HUDEP-2 (cell line): ENCODE data around the gene ZNG1B.
"Not testable (repeated sequence)": the region's sequence is repeated elsewhere in the genome, so short reads cannot be mapped to it uniquely, and the experiment has no call there.

Experiments used
- DNase-seq, 76 experiments: peaks; one replicate each; lab custom pipeline; 2025; ENCODE audit not compliant: unreplicated experiment in 76 of 76; lab: John Stamatoyannopoulos, UW

The ZNG1B gene

GRCh38 chr2:113437508-113438465 lies at the start of gene ZNG1B:
Gene ZNG1B (plus strand): TSS chr2:113437691. CDS start chr2:113437869, 178 bp downstream.
- not testable (repeated sequence) for DNase-seq

GRCh38 chr2:113390124-113390849 lies 47.2 kb upstream of the ZNG1B start:
- no peak for DNase-seq

GRCh38 chr2:113391073-113391472 lies 46.4 kb upstream of the ZNG1B start:
- no peak for DNase-seq

GRCh38 chr2:113406114-113406513 lies 31.4 kb upstream of the ZNG1B start:
- DNase-seq = no peak

GRCh38 chr2:113407446-113408099 lies 29.9 kb upstream of the ZNG1B start:
- no peak for DNase-seq

GRCh38 chr2:113411725-113412352 lies 25.7 kb upstream of the ZNG1B start:
- not testable (repeated sequence) for DNase-seq

GRCh38 chr2:113412774-113413173 lies 24.7 kb upstream of the ZNG1B start:
- DNase-seq = not testable (repeated sequence)

- DNase-seq = not testable (repeated sequence)
Measured at GRCh38 chr2:113431773-113432172, 5.7 kb upstream of the ZNG1B start.

GRCh38 chr2:113433468-113433867 lies 4.0 kb upstream of the ZNG1B start:
- DNase-seq = not testable (repeated sequence)

- DNase-seq = not testable (repeated sequence)
Measured at GRCh38 chr2:113465770-113466169, 28.3 kb downstream of the ZNG1B start.

- DNase-seq = not testable (repeated sequence)
Measured at GRCh38 chr2:113476688-113477368, 39.3 kb downstream of the ZNG1B start.

GRCh38 chr2:113496527-113496926 lies 59.0 kb downstream of the ZNG1B start:
- DNase-seq = not testable (repeated sequence)

- not testable (repeated sequence) for DNase-seq
Measured at GRCh38 chr2:113498365-113498764, 60.9 kb downstream of the ZNG1B start, which contains the start of gene FOXD4L1. Gene FOXD4L1 (plus strand): TSS chr2:113498665. CDS start chr2:113499257, 592 bp downstream.

- not testable (repeated sequence) for DNase-seq
Measured at GRCh38 chr2:113499019-113499885, 61.8 kb downstream of the ZNG1B start.

GRCh38 chr2:113499886-113500722 lies 62.6 kb downstream of the ZNG1B start:
- not testable (repeated sequence) for DNase-seq

- DNase-seq = not testable (repeated sequence)
Measured at GRCh38 chr2:113500723-113501038, 63.2 kb downstream of the ZNG1B start.

GRCh38 chr2:113502216-113503093 lies 65.0 kb downstream of the ZNG1B start:
- DNase-seq = not testable (repeated sequence)
